Measurements from ENCODE around the gene DLX4.

DNA sequence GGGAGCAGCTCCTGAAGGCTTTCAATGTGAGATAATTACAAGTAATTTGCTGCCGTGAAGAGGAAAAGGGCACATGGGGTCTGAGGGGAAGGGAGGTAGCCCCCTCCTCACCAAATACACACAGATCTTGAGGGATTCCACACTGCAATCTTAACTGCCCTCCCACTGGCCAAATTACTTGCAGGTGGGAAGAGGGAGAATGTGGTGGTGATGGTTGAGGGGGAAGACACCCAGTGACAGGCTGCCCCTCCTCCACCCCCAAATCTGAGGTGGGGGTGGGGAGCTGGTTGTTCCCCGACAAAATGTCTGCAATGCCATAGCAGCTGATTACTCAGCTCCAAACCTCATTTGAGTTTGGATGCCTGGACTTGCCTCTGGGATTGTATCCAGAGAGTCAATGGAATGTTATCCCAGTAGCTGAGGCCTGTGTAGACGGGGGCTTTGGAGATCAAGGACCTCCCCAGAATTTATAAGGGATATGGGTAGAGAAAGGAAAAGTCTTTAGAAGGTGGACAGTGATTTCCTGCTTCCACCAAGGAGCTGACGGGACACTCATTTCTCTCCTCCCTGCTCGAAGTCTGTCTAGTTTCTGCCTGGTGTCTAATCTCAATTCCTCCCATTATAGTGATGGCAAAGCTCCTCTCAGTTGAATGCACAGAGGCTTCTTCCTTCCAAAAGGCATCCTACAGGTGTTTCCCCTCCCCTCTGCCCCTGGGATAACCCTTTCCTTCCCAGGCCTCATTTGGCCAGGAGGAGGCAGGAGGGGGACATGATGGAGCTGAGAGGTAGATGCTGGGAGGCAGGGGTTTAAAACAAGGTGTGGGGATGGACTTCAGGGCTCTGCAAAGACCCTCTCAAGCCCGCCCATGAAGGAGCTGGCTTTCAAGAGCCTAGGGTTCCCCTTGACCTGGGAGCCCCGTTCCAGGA, 8.7 kb downstream of the DLX4 start:
- TF ChIP-seq, protein P1, sequence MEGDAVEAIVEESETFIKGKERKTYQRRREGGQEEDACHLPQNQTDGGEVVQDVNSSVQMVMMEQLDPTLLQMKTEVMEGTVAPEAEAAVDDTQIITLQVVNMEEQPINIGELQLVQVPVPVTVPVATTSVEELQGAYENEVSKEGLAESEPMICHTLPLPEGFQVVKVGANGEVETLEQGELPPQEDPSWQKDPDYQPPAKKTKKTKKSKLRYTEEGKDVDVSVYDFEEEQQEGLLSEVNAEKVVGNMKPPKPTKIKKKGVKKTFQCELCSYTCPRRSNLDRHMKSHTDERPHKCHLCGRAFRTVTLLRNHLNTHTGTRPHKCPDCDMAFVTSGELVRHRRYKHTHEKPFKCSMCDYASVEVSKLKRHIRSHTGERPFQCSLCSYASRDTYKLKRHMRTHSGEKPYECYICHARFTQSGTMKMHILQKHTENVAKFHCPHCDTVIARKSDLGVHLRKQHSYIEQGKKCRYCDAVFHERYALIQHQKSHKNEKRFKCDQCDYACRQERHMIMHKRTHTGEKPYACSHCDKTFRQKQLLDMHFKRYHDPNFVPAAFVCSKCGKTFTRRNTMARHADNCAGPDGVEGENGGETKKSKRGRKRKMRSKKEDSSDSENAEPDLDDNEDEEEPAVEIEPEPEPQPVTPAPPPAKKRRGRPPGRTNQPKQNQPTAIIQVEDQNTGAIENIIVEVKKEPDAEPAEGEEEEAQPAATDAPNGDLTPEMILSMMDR (IDR thresholded peaks at IDR 0.05; ENCODE audit: poor library complexity, severe bottlenecking), result no peak
- TF ChIP-seq EZH2 (IDR thresholded peaks at IDR 0.05; ENCODE audit: borderline replicate concordance, insufficient read depth, low read length, poor library complexity, severe bottlenecking) (no peak), EP300 (conservative IDR thresholded peaks at IDR 0.05; ENCODE audit: poor library complexity, severe bottlenecking) (no peak), RAD21 (conservative IDR thresholded peaks at IDR 0.05) (no peak), TAF1 (IDR thresholded peaks at IDR 0.05; ENCODE audit: low read depth) (no peak), POLR2AphosphoS5 (IDR thresholded peaks at IDR 0.05) (no peak), SMC3 (conservative IDR thresholded peaks at IDR 0.05; ENCODE audit: poor library complexity) (no peak)
- TF ChIP-seq, protein P2, sequence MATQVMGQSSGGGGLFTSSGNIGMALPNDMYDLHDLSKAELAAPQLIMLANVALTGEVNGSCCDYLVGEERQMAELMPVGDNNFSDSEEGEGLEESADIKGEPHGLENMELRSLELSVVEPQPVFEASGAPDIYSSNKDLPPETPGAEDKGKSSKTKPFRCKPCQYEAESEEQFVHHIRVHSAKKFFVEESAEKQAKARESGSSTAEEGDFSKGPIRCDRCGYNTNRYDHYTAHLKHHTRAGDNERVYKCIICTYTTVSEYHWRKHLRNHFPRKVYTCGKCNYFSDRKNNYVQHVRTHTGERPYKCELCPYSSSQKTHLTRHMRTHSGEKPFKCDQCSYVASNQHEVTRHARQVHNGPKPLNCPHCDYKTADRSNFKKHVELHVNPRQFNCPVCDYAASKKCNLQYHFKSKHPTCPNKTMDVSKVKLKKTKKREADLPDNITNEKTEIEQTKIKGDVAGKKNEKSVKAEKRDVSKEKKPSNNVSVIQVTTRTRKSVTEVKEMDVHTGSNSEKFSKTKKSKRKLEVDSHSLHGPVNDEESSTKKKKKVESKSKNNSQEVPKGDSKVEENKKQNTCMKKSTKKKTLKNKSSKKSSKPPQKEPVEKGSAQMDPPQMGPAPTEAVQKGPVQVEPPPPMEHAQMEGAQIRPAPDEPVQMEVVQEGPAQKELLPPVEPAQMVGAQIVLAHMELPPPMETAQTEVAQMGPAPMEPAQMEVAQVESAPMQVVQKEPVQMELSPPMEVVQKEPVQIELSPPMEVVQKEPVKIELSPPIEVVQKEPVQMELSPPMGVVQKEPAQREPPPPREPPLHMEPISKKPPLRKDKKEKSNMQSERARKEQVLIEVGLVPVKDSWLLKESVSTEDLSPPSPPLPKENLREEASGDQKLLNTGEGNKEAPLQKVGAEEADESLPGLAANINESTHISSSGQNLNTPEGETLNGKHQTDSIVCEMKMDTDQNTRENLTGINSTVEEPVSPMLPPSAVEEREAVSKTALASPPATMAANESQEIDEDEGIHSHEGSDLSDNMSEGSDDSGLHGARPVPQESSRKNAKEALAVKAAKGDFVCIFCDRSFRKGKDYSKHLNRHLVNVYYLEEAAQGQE (IDR thresholded peaks at IDR 0.05; ENCODE audit: borderline replicate concordance), result no peak
